GM21360 (cell line): Measurements from ENCODE around the gene SERPINA5.
"Not testable (repeated sequence)": the region's sequence is repeated elsewhere in the genome, so short reads cannot be mapped to it uniquely, and the experiment has no call there.

Experiments
- ATAC-seq: cut with Tn5 transposase; IDR thresholded peaks from one replicate; pipeline ENCODE4 v1.9.1; 2021; ENCODE audit warnings: mild to moderate bottlenecking, moderate library complexity; ENCODE audit not compliant: unreplicated experiment

SERPINA5 gene

DNA sequence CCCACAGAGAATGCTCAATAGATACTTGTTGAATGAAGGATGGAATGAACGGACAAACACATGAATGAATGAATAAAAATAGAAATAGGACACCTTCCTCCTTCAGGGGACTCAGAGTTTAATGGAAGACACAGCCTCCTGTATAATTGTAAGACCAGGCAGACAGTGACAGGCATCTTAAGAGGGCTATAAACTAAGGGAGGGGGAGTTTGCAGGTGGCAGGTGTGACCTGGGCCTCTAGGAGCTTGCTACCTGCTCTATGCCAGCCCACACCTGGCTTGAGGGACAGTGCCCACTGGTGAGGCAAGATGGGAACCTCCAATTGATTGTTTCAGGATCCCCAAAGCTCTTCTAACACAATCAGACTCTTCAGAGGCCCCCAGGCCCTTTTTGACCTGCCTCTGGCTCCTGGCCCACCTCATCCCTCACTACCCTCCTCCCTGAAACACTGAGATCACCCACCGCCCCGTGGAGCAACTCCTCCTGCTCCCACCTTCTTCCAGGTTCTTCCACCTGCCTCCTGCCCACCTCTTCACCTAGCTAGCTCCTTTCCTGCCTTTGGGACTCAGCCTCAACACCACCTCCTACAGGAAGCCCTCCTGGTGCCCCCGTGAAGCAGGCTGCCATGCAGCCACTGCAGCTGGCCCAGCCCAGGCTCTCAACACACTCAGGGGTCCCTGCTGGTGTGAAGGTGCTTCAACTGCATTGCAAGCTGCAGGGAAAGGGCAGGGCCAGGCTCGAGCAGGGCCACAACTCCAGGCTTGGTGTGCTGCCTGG lies 40.3 kb downstream of the SERPINA5 start:
- no peak for ATAC-seq

DNA sequence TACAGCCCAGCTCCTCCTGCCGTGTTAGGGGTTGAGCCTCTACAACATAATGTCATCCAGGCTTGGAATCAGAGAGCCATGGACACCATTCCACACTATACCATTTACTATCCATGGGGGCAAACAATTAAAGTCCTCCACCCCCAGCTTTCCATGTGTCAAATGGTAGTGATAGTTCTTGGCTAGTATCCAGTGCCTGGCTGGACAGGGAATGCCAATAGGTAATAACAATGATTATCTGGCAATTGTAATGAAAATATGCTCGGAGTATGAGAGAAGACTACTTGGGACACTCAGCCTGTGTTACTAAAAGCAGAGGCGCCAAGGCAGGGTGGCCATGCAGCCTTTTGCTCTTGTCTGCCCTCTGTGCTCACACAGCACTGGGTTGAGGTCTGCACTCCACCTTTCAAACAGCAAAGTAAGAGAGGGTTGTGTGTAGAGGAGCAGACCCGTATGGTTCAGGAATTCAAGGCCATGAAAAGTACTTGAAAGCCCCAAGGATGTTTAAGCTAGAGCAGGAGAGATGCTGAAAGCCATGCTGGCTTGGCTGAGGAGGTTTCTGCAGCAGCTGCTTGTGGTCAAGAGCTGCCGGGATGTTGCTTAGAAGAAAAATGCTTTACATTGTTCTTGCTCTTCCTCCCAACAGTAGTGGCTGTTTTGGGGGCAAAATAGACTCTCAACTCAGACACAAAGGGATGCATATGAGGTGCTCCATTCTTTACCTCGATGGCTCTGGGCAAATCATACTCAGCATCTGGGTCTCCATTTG lies 41.6 kb downstream of the SERPINA5 start:
- no peak for ATAC-seq

DNA sequence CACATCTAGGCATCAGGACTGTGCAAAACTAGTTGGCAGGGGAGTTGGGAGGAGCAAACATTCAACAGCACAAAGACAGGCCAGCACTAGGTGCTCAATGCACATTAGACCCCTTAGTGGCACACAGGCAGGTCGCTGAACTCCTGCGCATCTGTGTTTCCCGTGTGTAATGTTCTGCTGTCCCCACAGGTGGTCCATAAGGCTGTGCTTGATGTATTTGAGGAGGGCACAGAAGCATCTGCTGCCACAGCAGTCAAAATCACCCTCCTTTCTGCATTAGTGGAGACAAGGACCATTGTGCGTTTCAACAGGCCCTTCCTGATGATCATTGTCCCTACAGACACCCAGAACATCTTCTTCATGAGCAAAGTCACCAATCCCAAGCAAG lies 42.2 kb downstream of the SERPINA5 start:
- no peak for ATAC-seq

DNA sequence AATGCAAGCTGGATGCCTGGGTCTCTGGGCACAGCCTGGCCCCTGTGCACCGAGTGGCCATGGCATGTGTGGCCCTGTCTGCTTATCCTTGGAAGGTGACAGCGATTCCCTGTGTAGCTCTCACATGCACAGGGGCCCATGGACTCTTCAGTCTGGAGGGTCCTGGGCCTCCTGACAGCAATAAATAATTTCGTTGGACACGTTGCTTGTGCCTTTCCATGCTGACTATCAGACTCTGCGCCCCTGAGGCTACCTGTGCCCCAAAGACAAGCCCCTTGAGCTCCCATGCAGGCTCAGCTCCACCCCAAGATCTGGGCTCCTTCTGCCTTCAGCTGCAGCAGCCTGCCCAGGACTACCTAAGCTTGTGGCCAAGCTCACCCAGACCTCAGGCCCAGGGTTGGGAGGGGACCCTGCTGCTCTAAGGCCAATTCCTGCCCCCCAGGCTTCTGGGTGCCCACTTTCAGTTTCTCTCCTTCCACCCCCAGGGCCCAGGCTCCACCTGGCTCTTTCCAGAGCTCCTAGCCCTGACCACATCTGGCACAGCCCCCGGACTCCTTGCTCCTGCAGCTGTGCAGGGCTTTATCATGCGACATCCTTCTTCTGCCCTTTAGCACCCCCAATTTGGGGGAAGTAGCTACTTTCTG lies 42.8 kb downstream of the SERPINA5 start:
- ATAC-seq, result no peak

DNA sequence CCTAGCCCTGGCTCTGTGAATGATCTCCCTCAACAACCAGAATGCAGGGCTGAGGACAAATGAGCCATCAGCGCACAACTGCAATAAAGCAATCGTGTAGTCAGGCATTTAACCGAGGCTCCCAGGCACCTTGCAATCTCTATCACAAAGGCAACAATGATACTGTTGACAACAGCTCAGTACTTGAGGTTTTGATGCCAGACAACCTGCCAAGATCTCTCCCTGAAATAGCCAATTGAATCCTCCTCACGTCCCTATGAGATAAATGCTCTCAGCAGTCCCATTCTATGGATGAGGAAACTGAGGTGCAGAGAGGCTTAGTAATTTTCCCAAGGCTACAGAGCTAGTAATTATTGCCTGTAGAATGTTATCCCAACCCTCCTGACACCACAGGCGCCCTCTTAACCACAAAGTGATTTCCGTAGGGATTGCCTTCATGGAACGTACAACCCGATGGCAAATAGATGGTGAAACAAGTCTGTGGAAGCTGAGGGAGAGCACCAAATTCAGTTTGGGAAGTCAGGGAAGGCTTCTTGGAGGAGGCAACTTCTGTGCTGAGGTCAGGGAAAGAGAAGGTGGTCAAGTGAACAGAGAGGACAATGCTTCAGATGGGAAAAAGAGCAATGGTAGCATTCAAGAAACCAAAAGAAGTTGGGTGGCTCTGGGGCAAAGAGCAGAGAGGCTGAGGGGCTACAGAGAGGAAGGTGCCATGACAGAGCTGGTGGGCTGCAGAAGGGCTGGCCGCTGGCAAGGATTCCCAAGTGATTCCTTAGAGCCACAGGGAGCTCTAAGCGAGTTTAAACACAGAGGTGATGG lies 43.5 kb downstream of the SERPINA5 start:
- no peak for ATAC-seq

DNA sequence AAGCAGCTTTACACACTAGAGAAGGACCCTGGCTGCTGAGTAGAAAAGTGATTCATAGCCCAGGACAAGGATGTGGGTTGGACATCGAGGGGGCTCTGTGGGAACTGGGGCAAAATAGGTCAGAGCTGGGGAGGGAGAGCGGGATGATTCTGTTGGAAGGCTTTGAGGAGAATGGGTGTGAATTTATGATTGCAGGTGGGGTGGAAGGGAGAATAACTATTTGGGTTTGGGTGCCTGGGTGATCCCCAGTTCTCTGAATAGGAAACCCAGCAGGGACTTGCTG lies 44.1 kb downstream of the SERPINA5 start:
- no peak for ATAC-seq

DNA sequence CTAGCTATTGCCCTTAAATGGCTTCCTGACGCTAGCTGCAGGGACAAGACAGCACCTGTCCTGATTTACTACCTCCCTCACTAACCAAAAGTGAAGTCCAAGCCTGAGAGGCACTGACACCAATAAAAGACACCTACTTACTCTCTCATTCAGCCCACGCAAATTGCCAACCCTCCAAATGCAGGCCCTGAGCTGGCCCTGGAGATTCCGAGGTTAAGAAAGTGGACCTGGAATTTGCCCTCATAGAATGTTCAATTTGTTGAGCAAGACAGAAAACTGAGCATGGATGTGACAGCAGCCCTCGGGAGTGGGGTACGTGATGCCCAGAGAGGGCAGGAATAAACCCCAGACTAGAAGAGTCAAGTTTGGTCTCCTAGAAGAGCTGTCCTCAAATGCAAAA lies 47.4 kb downstream of the SERPINA5 start:
- no peak for ATAC-seq

DNA sequence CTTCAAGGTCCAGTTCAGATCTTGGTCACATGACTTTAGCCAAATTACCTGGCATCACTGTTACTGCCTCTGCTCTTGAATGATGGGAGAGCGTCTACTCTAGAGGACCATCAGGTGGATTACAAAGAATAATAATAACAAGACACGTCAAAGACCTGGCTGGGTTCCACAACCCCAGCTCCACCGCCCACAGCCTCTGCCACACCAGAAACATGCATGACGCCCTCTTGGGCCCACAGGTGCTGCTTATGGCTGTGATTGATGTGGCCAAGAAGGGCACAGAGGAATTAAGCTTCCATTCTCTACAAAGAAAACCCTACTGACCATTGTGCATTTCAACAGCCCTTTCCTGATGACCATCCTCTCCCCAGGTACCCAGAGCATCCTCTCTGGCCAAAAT lies 49.2 kb downstream of the SERPINA5 start:
- ATAC-seq, result no peak

DNA sequence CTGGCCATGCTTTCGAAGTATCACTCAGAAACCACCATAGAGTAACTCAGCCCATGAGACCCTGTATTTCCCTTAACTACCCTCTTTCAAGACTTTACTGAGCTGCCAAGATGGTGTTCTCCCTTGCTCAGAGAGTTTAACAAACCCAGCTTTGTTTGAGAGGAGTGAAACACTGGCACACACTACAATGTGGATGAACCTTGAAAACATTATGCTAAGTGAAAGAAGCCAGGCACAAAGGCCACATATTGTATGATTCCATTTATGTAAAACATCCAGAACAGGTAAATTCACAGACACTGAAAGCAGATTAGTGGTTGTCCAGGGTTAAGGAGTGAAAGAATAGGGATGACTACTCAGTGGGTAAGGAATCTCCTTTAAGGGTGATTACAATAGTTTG lies 49.8 kb downstream of the SERPINA5 start:
- no peak for ATAC-seq

DNA sequence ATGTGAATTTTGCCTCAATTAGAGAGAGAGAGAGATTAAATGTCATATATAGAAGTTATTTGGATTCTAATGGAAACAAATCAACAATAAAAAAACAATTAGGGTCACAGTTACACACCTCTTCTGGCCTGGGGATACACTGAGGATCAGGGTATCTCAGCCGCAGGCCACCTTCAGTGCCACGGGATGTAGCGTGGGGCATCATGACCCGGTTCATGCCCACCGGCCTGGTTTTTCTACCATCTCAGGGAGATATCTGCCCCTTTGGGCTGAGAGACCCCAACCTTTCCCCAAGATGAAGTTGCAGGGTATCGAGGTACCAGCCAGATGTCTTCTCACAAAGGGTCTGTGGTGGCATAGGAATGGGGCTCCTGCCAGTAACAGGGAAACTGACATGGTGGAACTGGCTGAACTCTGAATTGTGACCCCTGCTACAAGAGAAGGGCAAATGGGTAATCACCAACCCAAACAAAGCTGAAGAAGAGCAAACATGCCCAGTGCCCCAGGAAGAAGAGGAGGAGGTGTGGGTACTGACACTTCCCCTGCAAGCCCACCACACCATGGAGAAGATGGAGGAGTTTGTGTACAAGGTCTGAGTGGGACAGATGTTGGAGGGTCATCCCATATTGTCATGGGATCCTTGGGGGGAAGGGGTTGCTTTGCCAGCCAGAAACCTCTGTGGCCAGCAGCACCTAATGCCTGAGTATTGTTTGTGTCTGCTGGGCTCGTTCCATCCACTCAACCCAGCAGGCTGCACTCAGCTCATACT lies 50.5 kb downstream of the SERPINA5 start:
- no peak for ATAC-seq

DNA sequence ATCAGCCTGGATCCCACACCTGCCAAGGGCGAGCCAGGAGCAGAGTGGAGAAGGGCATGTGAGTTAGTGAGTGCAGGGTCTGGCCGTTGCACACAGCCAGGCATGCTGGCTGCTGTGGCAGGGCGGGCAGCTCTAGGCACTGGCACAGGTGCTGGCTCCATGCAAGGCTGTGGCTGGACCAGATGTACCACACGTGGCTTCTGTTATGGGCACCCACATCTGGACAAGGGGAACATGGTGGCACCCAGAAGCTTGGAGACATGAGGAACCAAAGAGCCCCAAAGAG lies 51.0 kb downstream of the SERPINA5 start:
- ATAC-seq, result no peak

DNA sequence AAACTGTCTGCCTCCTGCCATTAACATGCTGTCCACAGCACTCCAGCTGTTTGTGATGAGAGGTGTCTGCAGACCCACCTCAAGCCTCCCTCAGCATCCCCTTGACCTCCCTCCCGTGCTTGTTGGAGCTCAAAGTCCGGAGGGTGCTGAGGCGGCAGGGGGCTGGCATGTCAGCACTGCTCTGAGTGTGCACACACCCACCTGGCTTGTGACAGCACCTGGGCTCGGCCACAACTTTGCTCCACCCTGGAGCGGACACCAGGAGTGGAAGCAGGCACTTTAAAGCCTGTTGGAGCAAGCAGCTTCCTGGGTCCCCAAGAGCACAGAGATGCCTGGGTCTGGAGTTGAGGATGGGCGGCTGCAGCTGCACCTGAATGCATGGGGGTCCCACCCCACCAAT lies 51.9 kb downstream of the SERPINA5 start:
- ATAC-seq, result no peak

DNA sequence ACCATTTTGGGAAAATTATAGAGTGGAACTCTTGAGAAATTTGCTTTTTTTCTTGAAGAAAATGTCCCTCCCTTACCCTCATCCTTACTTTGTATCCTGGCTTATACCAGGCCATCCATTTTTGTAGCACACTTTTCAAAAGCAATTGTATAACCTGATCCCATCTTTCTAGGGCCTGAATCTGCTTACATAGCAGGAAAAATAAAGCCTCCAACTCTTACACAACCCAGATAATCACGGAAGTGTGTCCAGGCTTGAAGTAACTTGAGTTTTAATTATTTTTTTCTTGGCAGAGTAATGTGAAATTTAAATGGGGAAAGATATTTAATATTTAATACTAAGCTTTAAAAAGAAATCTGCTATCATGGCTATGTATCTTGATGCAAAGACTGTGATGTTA lies 53.9 kb downstream of the SERPINA5 start:
- no peak for ATAC-seq

DNA sequence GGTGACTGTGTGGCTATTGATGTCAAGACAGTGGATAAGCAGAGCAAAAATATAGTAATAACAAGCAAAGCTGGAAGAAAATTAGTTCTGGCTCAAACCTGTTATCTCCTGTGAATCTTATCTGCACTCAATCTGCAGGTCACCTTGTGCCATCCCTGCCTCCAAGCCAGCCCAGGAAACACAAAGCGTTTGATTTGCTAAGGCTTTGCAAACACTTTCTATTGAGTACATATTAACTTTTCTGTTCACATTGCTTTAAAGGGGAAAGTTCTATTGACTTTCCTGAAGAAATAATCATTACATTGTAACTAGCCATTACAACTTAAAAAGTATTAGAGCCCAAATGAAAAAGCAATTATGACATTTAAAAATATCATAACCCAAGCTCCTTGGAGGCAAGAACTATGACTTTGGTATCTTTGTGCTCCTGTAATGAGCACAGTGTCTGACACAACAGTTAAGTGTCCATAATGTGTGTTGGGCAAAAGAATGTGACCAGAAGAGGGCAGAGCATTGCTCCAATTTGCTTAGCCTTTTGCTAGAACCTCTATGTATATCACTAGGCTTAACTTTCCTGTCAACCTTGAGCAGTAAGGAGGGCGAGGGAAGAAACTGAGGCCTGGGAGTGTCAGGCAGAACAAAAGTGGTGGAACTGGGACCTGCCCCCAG lies 55.7 kb downstream of the SERPINA5 start:
- no peak for ATAC-seq

DNA sequence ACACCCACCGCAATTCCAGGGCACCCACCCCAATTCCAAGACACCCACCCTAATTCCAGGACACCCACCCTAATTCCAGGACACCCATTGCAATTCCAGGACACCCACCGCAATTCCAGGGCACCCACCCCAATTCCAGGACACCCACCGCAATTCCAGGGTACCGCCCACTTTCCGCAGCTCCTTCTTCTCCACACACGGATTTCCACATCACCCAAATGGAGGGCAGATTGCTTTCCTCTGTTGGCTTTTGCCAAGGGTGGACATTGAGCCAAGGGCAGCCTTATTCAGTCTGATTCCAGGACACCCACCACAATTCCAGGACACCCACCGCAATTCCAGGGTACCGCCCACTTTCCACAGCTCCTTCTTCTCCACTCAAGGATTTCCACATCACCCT lies 56.6 kb downstream of the SERPINA5 start:
- ATAC-seq, result not testable (repeated sequence)

DNA sequence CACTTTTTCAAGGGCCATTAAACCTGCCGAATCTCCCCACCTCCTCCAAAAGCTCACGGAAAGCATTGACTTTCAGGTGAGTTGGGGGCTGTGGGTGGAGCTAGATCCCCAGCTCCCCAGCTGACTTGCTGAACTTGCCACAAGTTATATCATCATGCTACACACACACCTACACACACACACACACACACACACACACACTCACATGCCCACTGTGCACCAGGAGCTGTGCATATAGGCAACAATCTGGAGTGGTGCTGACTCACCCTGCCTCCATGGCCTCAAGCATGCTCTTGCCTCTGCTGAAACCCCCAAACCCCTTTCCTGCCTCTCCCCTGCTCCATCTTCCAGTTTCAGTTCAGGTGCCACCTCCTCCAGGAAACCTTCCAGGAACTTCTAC lies 57.1 kb downstream of the SERPINA5 start:
- ATAC-seq, result no peak

DNA sequence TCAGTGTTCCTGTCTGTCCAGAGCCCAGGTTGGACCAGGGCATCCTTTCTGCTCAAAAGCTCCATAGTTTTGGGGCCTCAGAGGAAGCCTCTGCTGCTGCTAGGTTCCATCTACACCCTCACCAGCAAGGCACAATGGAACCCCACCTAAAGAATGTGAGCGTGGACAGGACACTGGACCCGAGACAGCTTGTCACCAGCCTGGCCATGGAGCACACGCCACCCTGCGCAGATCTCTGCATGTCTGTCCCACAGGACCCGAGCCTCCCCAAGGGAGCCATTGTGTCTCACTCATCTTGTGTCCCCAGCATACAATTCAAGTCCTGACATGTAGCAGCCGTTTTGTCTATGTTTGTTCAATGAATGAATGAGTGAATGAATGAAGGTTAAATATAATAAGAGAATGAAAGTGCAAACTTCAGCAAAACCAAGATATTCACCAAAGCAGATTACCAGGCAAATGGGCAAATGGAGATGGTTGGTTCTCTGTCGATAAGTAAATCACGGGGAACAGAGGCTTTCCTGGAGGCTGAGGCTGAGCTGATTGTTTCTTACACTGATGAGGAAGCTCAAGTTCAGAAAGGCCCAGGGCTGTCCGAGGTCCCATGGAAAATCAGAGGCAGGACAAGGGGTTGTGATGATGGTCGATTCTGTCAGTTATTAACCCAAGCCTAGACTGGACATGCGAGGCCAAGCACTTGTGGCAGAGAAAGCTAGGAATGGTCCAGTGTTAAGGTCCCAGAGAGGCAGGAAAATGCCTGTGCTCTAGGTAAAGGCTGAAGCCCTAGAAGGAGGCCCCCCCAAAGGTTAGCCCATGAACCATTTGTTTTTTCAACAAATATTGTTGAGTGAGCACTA lies 58.0 kb downstream of the SERPINA5 start:
- ATAC-seq, result no peak

DNA sequence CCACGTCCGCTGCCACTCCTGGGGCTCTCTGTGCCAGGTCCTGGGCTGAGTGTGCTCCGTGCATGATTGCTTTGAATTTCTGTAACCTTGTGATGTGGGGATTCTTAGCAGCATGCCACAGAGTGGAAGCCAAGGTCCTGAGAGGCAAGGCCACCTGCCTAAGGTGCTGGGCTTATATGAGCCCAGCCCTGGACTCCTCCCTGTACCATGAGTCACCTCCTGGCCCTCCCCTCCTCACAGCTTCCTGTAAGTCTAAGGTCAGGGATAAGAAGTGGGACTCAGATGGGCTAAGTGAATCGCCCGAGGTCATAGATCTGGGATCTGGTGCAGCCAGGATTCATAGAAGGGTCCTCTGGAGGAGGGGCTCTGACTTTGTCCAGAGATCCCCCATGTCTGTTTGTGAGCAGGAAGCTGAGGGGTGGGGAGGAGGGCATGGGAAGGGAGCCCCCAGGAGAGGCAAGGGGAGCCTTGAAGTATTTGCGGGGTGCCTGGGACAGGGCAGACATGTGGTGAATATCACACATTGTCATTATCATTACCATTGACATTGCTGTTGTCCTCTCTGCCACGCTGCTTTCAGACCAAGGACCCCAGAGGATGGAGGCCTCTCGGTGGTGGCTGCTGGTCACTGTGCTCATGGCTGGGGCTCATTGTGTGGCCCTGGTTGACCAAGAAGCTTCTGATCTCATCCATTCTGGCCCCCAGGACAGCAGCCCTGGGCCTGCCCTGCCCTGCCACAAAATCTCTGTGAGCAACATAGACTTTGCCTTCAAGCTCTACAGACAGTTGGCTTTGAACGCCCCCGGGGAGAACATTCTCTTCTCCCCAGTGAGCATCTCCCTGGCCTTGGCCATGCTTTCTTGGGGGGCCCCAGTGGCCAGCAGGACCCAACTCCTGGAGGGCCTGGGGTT lies 59.8 kb downstream of the SERPINA5 start:
- ATAC-seq, result no peak

DNA sequence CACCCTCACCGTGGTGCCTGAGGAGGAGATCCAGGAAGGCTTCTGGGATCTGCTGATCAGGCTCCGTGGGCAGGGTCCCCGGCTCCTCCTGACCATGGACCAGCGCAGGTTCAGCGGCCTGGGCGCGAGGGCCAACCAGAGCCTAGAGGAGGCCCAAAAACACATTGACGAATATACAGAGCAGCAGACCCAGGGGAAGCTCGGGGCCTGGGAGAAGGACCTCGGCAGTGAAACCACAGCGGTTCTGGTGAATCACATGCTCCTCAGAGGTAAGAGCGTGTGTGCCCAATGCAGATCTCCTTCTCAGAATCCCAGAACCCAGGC lies 60.4 kb downstream of the SERPINA5 start:
- ATAC-seq, result no peak
